Activated CD4-positive, alpha-beta T cell treated with anti-CD3 and anti-CD28 coated beads, Interleukin-2, Interleukin-6, amounts not matched to agents 100 ng/mL and 50 ng/mL, durations not matched to agents 16 hours and 8 hours (primary cell): ENCODE data around the gene TDRD6.
A peak's percentile ranks its signal among the peaks of the same experiment; 100 is the strongest.
"Not testable (repeated sequence)": the region's sequence is repeated elsewhere in the genome, so short reads cannot be mapped to it uniquely, and the experiment has no call there.

Source experiments
- DNase-seq: peaks from one replicate; pipeline ENCODE4 v3.0.0-alpha.2; 2020

The TDRD6 gene, protein sequence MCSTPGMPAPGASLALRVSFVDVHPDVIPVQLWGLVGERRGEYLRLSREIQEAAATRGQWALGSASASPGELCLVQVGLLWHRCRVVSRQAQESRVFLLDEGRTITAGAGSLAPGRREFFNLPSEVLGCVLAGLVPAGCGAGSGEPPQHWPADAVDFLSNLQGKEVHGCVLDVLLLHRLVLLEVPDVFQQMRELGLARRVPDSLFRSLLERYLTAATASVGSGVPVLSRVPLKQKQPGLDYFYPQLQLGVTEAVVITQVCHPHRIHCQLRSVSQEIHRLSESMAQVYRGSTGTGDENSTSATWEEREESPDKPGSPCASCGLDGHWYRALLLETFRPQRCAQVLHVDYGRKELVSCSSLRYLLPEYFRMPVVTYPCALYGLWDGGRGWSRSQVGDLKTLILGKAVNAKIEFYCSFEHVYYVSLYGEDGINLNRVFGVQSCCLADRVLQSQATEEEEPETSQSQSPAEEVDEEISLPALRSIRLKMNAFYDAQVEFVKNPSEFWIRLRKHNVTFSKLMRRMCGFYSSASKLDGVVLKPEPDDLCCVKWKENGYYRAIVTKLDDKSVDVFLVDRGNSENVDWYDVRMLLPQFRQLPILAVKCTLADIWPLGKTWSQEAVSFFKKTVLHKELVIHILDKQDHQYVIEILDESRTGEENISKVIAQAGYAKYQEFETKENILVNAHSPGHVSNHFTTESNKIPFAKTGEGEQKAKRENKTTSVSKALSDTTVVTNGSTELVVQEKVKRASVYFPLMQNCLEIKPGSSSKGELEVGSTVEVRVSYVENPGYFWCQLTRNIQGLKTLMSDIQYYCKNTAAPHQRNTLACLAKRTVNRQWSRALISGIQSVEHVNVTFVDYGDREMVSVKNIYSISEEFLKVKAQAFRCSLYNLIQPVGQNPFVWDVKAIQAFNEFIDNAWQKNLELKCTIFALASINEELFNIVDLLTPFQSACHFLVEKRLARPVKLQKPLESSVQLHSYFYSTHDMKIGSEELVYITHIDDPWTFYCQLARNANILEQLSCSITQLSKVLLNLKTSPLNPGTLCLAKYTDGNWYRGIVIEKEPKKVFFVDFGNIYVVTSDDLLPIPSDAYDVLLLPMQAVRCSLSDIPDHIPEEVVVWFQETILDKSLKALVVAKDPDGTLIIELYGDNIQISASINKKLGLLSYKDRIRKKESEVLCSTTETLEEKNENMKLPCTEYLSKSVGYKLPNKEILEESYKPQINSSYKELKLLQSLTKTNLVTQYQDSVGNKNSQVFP (N-terminal part only)

DNA sequence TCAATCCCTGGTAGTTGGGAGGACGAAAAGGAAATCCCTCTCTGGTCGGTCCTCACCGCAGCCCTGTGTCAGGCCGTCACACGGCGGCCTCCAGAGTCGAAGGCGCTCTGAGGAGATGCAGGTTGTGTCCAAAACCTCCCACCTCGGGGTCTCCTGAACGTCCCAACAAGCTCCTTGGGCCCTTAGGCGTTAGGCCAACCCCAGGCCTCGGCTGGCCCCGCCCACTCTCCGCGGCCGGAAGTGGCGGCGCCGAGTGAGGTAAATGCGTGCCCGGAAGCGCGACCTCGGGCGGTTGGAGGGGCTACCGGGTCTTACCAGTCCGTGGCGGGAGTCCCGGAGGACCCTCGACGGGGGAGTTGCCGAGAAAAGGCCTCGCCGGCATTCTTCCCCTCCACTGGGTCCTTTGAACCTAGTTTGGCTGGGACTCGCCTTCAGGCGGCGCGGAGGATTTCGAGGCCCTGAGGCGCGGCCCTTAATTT lies at the start of gene TDRD6:
TDRD6 (plus strand) TSS at position 267 of the 479 bp plus-strand sequence. CDS start 244 bp downstream, outside the sequence.
- DNase-seq, result no peak

DNA sequence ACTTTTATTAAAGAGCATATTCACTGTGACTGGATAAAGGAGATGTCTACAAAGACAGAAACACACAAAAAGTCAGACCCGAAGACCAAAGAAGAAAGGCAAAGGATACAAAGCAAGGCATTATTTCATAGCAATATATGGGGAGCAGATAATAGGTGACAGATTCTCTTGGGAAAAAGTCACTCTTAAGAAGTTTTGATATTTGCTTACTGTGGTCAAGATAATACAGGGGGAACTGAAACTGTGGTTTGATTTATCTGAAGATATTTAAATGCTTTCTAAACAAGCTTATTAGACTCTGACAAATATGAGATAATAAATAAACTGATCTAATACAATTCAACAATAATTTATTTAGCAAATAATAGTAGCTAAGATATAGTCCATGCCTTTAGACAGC lies 49.8 kb upstream of the TDRD6 start:
- no peak for DNase-seq

DNA sequence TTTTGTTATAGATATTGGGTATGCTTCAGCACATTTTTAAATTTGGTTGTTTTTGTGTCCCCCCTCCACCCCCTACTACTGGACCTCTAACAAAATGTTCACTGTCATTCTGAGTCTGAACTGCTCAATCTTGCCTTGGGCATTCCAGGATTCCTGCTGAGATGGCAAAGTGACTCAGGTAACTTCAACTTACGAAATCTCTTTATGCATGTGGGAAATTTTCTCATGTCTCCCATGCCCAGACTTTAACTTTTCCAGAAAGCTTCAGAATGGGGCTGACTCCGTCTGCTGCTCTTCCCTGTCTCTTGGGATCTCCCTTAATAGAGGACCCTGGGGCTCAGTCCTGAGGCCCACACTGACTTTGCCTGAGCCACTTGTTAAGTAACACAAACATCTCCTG lies 49.0 kb upstream of the TDRD6 start:
- no peak for DNase-seq

DNA sequence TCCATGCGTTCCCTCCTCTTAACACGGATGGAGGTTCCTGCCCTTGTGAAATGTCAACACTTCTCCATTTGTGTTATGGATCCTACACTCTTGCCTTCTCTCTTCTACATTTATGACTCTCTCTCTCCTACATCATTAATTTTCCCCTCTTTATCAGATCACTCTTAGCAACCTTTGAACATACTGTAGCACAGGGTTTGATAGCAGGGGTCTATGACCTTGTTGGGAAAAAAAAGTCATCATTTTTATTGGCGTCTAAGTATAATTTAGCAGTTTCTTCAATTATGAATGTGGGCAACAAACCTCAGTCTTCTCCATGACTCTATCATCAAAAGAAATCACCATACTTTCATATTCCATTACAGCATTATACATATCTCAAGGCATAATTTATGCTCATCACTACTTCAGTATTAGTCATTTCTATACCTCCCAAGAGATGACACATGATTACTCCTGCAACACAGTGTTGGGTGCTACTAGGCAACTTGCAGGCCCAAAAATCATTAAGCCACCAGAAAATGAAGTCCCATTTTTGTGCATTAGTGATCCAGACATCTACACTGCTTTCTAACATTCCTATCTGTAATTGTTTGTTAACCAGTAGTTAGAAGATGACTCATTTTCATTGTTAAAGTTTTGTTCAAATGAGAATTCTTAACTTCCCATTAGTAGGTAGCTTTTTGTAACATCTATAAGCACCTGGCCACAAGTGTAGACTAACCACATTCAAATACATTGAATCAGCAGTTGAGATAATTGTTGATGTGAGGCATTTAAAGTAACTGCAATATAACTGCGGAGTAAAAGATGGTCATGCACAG lies 44.5 kb upstream of the TDRD6 start:
- peak; percentile 28 for DNase-seq

DNA sequence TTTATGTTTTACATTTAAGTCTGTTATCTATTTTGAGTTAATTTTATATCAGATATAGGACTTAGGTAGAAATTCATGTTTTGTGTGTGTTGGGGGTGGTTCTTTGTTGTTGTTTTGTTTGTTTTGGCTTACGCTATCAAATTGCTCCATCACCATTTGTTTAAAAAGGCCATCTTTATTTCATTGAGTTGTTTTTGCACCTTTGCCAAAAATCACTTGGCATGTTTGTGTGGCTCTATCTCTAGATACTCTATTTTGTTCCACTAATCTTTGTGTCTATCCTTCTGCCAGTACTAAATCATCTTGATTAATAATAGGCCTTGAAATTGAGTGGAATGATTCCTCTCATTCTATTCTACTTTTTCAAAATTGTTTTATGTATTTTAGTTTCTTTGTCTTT lies 42.4 kb upstream of the TDRD6 start:
- DNase-seq, result no peak

DNA sequence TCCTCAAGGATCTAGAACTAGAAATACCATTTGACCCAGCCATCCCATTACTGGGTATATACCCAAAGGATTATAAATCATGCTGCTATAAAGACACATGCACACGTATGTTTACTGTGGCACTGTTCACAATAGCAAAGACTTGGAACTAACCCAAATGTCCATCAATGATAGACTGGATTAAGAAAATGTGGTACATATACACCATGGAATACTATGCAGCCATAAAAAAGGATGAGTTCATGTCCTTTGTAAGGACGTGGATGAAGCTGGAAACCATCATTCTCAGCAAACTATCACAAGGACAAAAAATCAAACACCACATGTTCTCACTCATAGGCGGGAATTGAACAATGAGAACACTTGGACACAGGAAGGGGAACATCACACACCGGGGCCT lies 39.6 kb upstream of the TDRD6 start:
- not testable (repeated sequence) for DNase-seq

DNA sequence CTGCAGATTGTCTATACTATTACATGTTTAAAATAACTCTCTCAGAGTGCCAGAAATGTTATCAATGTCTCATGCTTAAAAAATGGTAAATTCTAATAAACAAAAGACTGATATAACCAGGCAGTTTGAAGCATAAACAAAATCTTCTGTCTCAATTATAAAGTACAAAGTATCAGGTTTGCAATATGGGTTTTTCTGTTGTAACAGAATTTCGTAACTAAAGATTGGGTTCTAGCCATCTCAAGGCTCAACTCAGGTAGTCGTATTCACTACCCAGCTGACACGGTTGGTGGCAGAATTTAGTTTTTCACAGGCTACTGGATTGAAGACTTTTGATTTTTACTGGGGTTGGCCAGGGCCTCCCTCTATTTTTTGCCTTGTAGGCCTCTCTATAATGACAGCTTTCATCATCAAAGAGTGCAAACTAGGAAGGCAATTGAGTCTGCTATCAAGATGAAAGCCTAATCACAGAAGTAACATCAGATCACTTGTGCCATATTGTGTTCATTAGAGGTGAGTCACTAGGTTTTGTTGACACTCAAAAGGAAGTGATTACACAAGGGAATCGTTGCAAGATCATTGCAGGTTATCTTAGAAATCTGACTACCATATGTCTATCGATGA lies 38.7 kb upstream of the TDRD6 start:
- no peak for DNase-seq

DNA sequence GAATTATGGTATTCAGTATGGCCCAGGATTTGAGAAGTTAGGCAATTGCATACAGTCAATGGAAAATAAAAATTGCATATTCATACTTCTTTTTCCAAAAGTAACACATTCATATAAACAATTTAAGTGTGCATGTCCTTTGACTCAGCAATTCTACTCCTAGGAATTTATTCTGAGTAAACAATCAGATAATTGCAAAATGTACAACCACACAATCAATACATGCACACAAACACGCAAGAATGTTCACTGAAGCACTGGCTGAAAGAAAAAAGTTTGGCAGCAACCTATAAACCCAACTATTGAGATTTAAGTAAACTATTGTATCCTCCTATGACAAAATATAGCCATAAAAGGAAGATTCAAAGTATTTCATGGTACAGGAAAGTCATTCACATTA lies 36.7 kb upstream of the TDRD6 start:
- no peak for DNase-seq

DNA sequence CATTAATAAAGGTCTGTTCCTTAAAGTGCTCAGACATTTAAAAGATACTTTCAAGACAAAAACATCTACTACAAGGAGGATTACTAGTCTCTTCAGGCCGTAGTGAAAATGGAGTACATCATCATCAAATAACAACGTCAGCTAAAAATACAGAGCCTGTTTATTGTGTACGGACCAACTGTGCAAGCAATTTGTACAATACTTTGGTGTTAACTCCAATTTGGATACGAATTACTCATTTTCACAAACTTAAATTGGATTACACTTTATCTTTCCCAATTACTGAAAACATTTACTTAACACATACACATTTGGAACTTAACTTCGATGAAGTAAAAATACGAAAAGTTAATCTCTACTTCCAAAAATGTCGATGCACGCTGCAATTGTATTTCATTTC lies 35.9 kb upstream of the TDRD6 start:
- no peak for DNase-seq

DNA sequence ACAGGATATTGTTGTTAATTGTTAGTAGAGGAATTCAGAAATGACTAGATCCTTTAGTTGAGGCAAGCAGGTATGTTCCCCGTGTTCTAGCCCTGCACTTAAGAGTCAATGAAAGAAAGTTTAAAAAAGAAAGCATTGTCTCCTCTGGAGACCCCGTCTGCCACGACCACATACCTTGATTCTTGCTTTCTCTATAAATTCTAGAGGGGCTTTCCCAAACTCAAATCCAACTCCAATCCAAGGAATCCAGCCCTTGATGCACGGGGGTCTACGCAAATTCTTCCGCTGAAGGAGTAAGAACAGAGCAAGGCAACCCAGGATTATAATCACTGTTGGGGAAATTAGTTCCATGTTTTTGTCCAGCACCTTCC lies 35.5 kb upstream of the TDRD6 start:
- no peak for DNase-seq

DNA sequence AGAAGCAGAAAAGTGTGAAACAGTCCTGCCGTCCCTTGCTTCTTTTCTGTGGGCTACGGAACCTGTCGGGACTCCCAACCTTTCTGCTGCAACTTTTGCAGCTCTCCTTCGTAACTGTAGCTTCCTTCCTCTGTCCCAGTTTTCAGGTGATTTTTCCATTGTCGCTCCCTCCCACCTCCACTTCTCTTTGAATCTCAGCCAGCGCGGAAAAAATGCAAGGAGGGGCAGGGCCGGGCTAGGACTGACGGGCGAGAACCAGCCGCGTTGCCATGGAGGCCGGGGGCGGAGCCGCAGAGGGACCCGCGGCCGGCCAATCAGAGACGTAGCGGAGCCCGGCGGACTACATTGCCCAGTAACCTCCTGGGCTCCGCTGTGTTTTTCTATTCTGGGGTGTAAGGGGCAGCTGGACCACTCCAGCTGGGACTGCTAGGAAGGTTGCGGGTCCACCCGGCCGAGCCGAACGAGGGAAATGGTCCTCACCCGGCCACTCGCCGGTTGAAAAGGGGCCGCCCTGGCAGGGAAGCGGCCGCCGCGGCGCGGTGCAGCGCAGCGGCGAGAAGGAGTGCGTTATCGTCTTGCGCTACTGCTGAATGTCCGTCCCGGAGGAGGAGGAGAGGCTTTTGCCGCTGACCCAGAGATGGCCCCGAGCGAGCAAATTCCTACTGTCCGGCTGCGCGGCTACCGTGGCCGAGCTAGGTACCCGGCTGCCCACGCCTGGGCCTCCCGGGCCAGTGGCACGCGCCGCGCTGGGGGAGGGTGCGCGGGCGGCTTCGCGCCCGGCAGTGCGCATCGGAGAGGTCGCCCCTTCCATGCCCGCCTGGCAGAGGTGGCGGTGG lies 34.9 kb upstream of the TDRD6 start, which contains the start of the genes CYP39A1 and SLC25A27:
CYP39A1 (minus strand) TSS at position 216 of the 836 bp plus-strand sequence. CDS start 236 bp downstream, outside the sequence.
SLC25A27 (plus strand) TSS at position 373 of the 836 bp plus-strand sequence; CDS start at position 591, 218 bp downstream.
- DNase-seq, result peak; percentile 87

DNA sequence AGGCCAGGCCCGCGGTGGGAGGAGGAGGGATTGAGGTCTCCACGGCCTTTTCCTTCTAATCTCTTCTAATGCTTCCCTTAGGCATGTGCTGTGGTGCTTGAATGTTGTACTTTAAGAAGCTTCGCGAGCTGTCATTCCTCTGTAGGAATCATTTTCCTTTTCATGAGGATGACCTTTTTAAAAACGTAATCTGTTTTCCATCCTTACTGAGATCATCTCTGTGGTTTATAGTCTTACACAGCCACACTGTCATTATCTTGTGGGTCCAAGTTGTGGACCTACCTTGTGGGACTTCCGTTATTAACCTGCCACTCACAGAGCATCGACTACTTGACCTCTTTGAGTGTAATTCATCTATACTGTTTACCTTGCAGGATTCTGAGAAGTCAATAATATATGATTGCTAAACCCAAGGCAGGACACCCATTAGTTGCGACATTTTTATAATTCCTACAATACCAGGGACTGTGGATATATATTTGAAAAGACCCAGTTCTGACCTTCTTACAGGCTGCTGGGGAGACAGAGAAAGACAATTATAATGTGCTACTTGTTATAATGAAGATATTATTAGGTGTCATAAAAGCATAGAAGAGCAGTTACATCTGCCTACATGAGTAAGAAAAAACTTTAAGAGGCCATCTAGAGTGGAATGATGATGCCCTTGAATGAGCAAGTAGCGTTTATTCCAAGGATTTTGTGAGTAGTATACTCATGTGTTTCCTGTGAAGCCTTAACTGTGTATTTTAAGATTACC lies 34.1 kb upstream of the TDRD6 start:
- DNase-seq, result no peak

DNA sequence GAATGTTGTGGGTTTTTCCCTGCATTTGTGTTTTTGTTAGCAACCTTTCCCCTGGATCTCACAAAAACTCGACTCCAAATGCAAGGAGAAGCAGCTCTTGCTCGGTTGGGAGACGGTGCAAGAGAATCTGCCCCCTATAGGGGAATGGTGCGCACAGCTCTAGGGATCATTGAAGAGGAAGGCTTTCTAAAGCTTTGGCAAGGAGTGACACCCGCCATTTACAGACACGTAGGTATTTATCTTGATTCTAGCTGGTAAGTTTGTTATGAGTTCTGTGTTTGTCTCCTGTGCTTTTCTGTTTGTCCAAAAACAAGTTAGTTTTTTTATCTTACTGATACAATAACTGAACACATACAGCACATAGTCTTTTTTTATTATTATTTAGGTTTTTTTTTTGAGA lies 31.9 kb upstream of the TDRD6 start:
- no peak for DNase-seq

DNA sequence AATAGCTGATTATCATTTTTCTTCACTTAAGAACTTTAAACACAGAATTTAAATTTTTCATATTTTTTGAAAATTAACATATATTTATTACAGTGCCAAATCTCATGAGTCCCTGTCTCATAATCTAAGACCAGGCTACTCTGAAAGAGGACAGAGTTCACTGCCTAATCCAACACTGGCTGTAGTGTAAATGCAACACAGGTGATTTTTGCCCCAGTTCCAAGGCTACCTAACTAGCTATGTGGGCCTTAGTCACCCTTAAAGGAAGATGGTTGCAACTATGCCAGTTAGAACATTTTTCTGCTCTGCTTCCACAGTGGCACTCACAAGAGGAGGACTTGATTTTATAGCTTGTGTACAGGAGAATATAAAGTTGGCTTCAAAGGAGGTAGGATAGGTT lies 30.0 kb upstream of the TDRD6 start:
- no peak for DNase-seq

DNA sequence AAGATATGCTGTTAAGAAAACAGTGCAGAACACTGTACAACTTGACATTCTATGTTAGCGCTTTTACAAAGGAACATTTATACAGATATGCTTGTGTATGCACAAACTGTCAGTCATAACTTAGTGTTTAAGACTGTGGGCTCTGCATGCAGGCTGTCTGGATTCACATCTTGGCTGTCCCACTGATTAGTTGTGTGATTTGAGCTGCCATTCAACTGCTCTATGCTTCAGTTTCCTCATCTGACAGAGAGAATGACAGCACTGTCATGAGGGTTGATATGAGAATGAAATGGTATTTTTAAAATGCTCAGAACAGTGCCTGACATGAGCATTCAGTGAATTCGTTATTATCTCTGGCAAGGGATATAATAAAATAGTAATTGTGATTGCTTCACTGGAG lies 26.2 kb upstream of the TDRD6 start:
- no peak for DNase-seq

DNA sequence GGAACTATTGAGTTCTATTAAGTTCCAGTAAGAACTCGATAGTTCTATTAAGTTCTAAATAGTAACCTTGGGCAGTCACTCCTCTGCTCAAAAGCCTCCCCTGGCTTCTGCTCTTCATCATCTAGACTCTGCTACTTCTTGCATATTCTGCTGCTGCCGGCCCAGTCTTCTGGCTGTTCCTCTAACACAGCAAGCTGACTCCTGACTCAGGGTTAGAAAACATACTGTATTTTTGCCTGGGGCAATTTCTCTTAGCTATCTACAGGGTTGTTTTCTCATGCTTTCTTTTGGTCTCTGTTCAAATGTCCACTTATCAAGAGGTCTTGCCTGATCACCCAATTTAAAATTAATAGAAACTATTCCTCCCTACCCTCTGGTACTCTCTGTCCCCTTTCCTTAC lies 20.3 kb upstream of the TDRD6 start:
- DNase-seq, result no peak

DNA sequence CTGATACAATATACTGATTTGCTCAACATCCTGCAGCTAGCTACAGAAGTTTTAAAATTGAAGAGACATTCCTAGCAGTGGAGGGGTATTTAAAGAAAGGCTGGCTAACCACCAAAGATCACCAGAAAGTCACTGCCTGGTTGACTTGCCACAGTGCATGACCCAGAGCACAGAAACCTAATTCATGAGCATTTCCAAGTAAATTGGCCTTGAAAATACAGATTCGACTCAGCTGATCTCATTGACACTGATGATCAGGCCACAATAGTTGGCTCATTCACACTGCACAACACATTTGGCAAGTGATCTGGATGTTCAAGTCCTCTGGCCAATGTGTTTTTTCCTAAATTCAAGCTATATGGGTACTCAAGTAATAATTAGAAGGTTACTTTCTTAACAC lies 13.3 kb upstream of the TDRD6 start:
- peak; percentile 5 for DNase-seq

DNA sequence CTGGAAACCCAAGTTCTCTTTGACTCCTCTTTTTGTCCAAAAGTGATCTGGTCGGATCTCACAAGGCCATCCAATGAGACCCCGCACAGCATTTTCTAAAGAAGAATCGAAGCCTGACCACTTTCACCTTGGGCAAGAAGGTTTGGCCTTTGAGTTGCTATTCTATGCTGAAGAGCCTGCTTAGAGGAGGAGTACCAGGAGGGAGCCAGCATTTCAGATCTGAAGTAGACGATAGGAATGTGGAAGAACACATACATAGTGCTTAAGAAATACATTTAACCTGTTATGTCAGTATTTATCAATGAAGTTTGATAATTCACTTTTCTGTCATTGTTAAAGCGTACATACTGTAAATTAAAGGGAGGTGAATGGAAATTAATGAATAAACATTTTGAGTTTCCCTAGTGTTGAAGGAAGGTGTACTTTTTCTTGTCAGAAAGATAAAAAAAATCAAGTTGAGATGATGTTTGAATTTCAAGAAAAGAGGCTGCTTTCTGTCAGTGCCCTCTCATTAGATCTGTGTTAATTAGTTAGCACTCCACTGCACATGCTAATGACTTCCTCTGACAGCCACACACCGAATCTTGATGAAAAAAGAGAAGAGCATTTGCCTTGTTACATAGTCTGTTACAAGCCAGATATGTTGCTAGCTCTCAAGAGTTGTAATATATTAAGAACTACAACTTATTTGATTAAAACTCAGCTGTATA lies 10.9 kb upstream of the TDRD6 start:
- no peak for DNase-seq

DNA sequence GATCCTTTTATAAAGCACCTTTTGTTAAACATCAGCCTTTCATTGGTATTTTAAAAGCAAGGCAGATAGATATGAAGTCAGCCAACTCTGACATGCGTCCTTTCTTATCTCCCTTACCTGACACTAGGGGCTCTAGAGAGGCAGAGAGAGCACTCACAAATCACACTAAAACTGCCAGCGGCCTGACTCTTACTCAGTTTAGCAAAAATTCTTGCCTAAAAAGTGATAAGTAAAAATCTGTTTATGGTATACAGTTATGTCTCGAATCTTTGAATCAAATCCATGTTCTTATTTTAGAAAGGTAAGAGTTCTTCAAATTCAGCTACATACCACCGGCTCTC lies 10.4 kb upstream of the TDRD6 start:
- no peak for DNase-seq
